ACHN (cell line): ENCODE results near the gene PPTC7.
A peak's percentile ranks its signal among the peaks of the same experiment; 100 is the strongest.
"Not testable (repeated sequence)": the region's sequence is repeated elsewhere in the genome, so short reads cannot be mapped to it uniquely, and the experiment has no call there.

Source experiments
- DNase-seq: peaks from one replicate; pipeline ENCODE4 v3.0.0-alpha.2; 2015
- in situ Hi-C: cut with HindIII; loops from 2 replicates; pipeline ENCODE4 v1.10.0; 2017; ENCODE audit warnings: low sequenced_read_pairs, low pct_ligation_motif_present, low pct_unique_long_range_greater_than_20kb

Gene PPTC7

DNA sequence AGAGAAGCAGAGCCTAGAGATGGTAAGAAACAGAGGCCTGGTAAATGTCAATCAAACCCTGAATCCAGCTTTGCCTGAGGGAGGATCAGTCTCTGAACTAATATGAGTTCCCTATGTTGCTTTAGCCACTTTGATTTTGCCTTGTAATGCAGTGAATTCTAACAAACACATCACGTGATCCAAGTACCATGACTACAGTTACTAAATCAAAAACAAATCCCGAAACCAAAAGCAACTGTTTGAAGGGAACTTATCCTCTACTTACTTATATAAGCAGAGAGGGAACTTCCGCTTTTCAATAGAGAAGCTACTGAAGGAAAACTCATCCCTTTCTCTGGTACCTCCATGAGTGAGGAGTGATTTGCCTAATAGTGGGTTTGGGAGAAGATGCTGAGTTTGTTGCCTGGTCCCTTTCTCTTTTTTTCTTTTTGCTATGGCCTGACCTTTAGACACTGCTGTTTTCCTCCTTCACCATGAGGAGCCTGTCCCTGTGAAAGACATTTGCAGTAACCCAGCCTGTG lies 7.7 kb upstream of the PPTC7 start:
- DNase-seq, result no peak
- in situ Hi-C loops, result no loop called here

DNA sequence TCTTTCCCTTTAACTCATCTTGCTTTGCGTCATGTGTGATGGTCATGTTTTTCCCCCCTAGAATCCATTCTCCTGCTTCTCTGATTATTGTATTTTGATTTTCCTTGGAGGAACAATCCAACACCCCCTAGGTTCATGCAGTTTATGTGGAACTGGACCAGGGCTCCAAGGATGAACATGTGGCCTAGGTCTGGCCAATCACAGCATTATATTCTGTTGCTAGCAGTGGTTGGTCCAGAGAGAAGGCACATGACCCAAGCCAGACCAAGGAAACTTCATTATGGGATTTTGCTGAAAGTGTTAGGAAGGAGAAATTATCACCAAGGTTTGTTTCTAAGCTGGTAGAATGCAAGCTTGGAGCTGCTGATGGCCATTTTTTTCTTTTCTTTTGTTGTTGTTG lies 6.9 kb upstream of the PPTC7 start:
- DNase-seq, result no peak
- in situ Hi-C loops, result no loop called here

DNA sequence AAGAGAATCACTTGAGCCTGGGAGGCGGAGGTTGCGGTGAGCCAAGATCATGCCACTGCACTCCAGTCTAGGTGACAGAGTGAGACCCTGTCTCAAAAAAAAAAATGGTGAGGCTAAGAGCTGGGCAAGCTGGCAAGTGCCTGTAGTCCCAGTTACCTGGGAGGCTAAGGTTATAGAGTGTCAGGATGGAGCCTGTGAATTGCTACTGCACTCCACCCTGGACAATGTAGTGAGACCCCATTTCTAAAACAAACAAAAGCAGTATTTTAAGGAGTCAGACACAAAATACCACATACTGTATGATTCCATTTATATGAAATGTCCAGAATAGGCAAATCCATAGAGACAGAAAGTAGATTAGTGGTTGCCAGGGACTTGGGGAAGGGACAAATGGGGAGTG lies 4.0 kb upstream of the PPTC7 start:
- in situ Hi-C loops, result not testable (repeated sequence)

DNA sequence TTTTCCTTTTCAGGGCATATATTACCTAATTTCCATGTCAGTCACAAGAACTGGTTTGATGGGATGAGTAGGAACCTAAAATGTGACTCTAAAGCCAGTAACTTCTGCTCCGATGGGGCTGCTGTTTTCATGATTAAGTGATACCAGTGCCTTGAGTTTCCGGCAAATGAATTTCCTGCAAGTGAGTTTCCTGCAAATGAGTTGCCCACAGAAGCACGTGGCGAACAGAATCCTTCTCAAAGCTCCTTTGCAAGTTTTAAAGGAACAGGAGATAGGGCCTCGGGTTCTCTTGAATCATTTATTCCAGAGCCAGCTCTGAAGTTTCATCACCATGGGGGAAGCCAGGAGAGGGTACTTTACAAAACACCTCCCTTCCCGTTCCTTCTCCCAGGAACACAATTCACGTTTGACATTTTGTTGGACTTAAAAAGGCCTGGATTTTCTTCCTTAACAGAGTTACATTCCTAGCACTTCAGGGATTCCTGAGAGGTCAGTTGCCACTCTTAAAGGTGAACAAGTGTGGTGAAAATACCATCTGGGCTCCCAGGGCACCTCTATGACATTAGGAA lies 2.2 kb upstream of the PPTC7 start:
- in situ Hi-C loops, result no loop called here
- DNase-seq, result no peak

More for the DNA sequence above, 4.0 kb upstream of the PPTC7 start:
- DNase-seq, result not testable (repeated sequence)

DNA sequence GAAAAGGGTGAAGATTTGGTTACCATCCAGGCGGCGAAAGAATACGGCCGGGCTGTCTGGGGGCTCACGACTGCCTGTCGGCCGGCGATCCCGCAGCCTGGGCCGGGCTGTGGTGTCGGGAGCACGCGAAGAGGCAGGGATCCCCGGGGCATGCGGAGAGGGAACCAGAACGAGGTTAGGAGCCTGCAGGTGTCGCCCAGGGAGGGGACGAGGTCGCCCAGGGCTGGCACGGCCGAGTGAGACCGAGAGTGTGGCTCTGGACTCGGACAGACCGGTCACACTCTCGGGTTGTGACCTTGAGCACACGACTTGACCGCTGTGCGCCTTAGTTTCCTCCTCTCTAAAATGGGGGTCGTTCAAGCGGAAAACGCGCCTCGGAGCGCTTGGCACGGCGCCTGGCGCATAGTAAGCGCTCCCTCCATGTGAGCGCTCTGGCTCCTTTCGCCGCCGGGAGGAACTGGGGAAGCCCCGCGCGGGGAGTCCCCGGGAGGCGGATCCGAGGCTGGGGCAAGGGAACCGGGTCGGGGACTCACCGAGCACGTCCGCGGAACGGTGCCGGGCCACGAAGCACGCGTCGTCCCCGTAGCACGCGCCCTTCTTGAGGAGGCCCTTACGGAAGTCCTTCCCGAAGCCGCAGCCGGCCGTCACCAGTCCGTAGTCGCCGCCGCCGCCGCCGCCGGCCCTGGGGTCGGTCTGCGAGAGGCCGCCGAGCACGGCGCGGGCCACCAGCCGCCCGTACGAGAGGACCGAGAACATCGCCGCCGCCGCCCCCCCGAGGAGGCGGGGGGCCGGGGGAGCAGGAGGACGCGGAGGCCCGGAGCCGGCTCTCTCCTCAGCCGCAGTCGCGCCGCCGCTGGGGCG lies 612 bp downstream of the PPTC7 start:
- in situ Hi-C loops, result no loop called here
- DNase-seq, result peak; percentile 65

DNA sequence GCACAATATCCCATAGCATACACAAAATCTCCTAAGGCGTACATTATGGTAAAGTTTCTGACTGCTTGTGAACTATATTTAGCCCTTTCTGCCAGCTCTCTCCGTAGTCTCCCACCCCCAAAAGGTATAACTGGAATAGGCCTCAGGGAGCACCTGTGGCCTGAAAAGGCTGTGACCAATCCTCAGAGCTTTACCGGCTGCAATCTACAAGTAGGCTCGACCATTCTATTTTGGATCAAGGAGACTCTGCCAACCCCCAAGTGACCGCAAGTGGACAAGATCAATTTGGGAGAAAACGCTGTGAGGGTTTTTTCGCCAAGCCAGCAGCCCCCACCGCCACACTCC lies 1.2 kb downstream of the PPTC7 start:
- in situ Hi-C loops, result no loop called here
- DNase-seq, result peak; percentile 33

DNA sequence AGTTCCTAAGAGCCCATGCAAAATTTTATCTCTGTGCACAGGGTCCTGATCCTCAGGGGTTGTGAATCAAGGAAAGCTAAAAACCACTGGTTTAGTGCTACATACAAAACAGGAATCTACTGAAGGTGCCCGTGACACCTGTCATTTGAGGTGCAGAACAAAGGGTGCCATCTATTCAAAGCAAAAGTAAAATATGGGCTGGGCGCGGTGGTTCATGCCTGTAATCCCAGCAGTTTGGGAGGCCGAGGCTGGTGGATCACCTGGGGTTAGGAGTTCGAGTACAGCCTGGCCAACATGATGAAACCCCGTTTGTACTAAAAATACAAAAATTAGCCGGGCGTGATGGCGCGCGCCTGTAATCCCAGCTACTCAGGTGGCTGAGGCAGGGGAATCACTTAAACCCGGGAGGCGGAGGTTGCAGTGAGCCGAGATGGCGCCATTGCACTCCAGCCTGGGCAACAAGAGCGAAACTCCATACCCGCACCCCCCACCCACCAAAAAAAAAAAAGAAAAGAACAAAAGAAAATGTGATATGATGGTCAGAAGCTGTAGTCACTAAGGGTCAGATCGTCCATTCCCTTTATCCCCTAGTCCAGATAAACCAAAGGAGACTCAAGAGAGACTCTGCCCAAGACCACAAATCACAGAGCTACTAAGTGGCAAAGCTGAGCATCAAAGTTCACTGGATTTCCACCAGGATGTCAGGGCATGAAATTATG lies 3.4 kb downstream of the PPTC7 start:
- in situ Hi-C loops, result no loop called here
- DNase-seq, result no peak

DNA sequence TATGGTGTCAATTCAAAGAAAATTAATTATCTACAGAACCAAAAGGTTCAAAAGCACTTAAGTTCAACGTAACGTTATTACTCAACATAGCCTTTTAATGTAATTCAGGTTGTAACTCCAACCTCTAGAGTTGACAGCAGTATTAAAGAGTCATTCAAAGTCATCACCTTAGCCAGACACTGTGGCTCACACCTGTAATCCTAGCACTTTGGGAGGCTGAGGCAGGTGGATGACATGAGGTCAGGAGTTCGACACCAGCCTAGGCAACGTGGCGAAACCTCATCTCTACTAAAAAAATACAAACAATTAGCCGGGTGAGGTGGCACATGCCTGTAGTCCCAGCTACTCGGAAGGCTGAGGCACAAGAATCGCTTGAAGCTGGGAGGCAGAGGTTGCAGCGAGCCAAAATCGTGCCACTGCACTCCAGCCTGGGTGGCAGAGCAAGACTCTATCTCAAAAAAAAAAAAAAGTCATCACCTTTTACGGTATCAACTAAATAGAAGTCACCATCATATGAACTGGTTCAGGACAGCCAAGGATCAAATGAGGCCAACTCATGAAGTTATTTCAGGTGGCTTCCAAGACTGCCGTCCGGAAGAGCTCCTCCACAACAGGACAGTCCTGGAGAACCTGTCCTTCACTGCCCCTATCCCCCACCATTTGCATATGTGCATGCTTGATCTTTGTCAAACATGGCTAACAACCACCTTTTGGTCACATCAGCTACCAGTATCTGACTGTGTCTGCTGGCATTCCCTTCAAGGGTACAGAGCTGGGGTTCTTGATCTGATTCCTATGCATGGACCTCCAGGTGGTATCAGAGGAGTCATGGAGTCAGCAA lies 4.2 kb downstream of the PPTC7 start:
- in situ Hi-C loops, result no loop called here
- peak; percentile 43 for DNase-seq

DNA sequence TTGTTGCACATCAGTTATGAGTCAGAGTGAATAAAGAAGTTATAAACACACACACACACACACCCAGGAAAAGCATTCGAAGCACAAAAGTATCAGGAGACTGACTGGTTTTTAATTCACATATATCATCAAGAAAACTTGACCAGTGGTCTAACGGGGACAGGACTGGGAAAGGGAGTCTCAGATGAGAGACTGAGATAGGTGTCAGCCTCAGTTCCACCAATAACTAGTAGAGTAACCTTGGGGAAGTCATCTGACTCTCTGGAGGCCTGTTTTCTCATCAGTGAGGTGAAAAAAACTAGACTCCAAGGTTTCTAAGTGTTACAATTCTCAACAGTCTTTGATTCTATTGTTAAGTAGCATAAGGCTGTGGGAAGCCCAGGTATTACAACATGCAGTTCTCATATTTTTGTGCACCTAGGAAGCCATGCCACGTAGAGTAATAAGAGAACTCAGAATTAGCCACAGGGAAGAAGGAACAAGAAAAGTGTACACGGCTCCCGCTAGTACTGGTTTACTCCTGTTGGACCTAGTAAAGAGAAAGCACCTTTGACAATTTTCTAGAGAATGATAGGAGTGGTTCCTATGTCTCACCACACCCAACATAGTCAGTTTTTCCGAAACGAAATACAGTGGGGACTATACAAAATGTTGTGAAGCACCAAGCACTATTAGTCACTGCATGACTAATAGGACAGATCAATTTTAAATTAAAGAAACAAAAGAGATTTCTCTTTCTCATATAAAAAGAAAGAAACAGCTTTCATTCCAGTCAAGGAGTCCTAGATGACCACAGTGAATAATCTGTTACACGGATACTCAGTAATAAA lies 5.0 kb downstream of the PPTC7 start:
- in situ Hi-C loops, result no loop called here

DNA sequence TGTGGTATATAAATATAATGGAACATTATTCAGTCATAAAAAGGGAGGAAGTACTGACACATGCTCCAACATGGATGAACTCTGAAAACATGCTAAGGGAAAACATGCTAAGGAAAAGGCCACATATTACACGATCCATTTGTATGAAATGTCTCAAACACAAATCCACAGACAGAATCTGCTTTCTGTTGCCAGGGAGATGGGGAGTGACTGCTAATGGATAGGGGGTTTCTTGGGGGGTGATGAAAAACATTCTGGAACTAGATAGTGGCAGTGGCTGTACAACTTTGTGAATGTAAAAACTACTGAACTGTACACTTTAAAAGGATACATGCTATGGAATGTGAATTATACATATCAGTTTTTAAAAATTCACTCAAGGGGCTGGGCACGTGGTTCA lies 6.6 kb downstream of the PPTC7 start:
- DNase-seq, result no peak
- in situ Hi-C loops, result no loop called here

More for the DNA sequence above, 5.0 kb downstream of the PPTC7 start:
- peak; percentile 70 for DNase-seq

DNA sequence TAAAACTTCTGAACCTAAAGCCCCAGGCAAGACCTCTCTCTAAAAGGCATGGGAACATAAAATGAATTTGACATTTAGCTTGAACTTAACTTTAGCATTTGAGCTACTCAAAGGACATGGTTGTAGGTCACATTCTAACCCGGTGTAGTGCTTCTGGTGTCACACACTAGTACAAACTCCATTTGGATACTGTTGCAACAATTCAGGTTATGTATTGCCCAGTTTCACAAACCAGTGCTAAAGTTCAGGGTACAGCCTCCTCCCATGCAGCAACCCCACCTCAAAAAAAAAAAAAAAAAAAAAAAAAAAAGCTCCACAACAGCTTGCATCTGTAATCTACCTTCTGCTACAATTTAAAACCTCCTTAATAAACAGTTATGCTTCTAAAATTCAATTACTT lies 7.8 kb downstream of the PPTC7 start:
- in situ Hi-C loops, result no loop called here
- DNase-seq, result no peak

DNA sequence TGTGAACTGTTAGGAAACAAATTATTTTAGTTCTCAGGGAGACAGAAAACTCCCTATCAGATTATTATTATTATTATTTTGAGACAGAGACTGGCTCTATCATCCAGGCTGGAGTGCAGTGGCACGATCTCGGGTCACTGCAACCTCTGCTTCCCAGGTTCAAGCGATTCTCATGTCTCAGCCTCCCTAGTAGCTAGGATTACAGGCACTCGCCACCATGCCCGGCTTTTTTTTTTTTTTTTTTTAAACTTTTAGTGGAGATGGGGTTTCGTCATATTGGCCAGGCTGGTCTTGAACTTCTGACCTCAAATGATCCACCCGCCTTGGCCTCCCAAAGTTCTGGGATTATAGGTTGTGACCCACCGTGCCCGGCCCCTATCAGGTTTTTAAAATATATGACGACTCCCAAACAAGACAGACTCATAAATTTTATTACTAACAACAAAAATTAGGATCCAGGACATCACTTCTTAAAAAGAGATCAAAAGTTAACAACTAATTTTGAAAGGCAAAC lies 8.3 kb downstream of the PPTC7 start:
- in situ Hi-C loops, DNase-seq: not testable (repeated sequence)

DNA sequence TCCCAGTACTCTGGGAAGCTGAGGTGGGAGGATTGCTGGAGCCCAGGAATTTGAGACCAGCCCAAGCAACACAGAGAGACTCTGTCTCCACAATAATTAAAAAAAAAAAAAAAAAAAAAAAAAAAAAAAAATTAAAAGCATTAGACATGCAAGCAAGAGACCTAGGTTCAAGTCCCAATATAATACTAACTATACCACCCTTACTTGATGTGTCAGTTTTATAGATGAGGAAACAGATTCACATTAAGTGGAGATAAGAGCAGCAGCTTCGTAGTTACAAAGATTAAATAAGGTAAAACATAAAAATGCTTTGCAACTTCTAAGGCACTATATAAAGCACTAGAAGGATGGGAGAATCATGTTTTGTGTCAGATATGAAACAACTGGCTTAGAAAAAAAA lies 9.1 kb downstream of the PPTC7 start:
- in situ Hi-C loops, result no loop called here
- no peak for DNase-seq

DNA sequence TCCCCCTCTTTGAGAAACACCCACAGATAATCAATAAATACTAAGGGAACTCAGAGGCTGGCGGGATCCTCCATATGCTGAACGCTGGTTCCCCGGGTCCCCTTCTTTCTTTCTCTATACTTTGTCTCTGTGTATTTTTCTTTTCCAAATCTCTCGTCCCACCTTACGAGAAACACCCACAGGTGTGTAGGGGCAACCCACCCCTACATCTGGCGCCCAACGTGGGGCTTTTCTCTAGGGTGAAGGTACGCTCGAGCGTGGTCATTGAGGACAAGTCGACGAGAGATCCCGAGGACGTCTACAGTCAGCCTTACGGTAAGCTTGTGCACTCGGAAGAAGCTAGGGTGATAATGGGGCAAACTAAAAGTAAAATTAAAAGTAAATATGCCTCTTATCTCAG lies 12.3 kb downstream of the PPTC7 start:
- in situ Hi-C loops, DNase-seq: not testable (repeated sequence)

DNA sequence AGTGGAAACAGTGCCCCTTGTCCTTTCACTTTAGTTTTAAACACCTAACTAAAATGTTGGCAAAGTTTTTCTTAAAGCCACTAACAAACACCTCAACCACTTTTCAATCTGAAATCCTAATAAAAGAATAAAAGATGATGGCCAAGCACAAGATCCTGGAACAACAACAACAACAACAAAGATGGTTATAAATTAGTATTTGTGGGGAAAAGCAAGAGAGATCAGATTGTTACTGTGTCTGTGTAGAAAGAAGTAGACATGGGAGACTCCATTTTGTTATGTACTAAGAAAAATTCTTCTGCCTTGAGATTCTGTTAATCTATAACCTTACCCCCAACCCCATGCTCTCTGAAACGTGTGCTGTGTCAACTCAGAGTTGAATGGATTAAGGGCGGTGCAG lies 13.3 kb downstream of the PPTC7 start:
- DNase-seq, in situ Hi-C loops: not testable (repeated sequence)

DNA sequence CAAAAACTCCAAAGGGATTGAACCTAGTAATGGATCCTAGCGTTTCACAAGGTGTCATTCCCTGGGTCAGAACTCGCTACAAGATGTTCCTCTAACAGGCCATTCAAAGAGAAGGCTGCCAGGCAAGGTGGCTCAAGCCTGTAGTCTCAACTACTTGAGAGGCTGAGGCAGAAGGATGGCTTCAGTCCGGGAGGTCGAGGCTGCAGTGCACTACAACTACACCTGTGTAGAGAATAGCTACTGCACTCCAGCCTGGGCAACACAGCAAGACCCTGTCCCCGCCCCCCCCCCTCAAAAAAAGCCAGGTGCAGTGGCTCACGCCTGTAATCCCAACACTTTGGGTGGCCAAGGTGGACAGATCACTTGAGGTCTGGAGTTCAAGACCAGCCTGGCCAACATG lies 14.4 kb downstream of the PPTC7 start:
- DNase-seq, result no peak
- in situ Hi-C loops, result no loop called here

DNA sequence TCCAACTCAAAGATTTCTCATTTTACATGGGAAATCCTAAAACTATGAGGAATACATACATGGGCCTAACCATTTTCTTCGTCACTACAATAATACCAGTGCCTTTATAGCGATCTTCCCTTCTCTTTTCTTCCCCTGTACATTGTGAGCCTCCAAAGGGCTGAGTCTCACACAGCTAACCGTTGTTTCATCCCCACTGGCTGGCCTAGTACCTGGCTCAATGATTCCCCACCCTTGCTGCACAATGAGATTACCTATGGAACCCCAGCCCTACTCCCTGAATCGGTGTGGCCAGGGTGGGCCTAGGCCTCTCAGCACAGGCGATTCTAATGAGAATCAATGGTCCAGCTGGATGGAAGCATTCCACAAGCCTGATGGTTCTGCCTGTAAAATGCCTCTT lies 16.1 kb downstream of the PPTC7 start:
- no peak for DNase-seq
- in situ Hi-C loops, result no loop called here
